Embryonic facial prominence (tissue), 1 donor: ENCODE measurements around the gene ZNF677.
"Not testable (repeated sequence)": the region's sequence is repeated elsewhere in the genome, so short reads cannot be mapped to it uniquely, and the experiment has no call there.

ENCODE experiments used
- DNase-seq: peaks from one replicate; pipeline ENCODE4 v3.0.0-alpha.2; 2016; ENCODE audit errors: extremely low spot score

The ZNF677 gene

DNA sequence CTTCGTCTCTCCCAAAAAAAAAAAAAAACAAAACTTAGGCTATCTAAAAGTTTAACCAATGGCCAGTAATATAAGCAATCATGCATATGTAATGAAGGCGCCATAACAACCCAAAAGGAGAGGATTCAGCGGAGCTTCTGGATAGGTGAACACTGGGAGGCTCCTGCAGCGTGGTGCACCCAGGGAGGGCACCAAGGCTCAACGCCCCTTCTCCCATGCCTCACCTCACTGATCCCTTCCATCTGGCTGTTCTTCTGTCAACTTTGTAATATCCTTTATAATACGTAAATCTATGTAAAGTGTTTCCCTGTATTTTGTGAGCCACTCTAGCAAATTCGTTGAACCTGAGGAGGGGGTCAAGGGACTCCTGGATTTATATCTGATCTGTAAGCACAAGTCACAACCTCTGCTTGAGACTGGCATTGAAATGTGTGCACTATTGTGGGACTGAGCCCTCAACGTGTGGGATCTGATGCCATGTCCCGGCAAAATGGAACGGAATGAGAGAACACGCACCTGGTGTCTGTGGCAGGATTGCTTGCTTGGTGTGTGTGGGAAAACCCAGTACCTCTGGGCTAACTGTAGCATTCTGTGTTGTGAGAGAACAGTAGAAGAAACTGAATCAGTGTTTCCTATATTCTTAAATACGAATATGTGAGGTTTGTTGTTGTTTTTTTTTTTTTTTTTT is 61.0 kb downstream of the ZNF677 start:
- no peak for DNase-seq

DNA sequence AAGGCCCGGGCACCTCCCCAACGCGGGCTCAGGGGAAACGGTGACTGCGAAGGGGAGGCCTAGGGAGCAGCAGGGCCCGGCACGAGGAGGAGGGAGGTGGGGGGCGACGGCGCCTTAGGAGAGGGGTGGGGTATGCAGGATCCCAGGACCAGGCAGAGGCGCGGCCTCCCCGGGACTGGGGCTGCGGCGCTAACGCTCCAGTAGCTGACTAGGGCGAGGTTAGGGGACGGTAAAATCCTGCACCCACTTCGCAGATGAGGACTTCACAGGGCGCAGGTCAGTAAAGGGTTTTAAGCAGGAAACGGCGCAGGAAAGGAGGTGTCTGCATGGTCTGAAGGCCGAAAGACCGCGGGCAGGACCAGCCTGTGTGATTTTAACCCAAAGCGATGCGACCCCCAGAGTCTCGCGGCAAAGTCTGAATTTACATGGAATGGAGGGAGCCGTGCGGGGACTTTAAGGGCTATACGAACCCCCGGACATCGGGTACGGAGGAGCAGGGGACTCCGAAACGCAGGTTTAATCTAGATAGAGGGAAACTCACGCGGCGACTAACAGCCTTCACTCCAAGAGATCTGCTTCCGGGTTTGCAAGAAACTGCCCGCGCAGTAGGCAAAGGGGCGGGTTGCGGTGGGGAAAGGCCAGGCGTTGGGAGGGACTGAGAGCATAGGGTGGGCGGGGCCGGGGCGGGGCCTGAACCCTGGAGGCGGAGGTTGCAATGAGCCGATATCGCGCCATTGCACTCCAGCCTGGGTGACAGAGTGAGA is 61.7 kb downstream of the ZNF677 start, which contains the start of gene ZNF665:
ZNF665 (minus strand) TSS at position 588 of the 764 bp plus-strand sequence. CDS start 10,460 bp downstream, outside the sequence.
- peak; percentile 82 for DNase-seq

DNA sequence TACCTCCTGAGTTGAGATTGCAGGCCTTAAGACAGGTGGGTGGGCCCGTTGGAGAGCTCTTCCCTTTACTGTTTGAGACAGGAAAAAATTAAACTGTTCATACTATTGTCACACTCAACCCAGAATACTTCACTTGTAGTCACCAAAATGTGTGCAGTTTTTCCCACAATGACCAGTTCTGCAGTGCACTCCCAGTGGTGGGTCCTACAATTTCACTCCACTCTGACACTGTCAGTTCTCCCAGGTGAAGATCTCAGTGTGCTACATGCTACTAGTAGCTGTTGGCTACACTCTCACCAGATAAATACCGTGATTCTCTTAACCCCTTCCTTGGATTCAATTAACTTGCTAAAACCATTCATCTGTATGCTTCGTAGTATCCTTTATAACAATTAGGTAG is 64.4 kb downstream of the ZNF677 start:
- DNase-seq = no peak

DNA sequence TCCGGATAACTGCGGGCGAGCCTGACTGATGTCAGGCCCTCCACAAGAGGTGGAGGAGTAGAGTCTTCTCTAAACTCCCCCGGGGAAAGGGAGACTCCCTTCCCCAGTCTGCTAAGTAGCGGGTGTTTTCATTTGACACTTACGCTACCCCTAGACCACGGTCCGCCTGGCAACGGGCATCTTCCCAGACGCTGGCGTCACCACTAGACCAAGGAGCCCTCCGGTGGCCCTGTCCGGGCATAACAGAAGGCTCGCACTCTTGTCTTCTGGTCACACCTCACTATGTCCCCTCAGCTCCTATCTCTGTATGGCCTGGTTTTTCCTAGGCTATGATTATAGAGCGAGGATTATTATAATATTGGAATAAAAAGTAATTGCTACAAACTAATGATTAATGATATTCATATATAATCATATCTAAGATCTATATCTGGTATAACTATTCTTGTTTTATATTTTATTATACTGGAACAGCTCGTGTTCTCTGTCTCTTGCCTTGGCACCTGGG is 64.9 kb downstream of the ZNF677 start:
- not testable (repeated sequence) for DNase-seq
